GM18508 (cell line): ENCODE data around the gene PRR5.
"Not testable (repeated sequence)": the region's sequence is repeated elsewhere in the genome, so short reads cannot be mapped to it uniquely, and the experiment has no call there.

Experiments
- ATAC-seq: cut with Tn5 transposase; IDR thresholded peaks from one replicate; pipeline ENCODE4 v1.9.1; 2021; ENCODE audit warnings: moderate number of reproducible peaks; ENCODE audit not compliant: insufficient read depth, unreplicated experiment

The PRR5 gene

DNA sequence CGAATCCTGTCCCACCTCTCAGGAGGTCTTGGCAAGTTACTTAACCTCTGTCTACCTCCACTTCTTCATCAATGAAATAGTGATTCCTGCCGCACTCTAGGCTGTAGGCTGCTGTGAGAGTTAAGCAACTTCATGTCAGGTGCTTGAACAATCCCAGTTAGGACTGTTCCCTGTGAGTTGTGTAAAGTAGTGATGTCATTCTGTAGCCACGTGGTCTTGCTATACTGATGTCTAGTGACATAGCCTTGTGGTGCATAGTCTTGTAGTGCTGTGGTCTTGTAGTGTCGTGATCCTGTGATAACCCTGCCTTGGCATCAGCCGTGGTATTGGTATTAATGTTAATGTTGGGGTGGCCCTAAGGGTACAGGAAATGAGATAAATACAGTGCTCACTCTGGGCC, 30.3 kb upstream of the PRR5 start:
- ATAC-seq, result no peak

DNA sequence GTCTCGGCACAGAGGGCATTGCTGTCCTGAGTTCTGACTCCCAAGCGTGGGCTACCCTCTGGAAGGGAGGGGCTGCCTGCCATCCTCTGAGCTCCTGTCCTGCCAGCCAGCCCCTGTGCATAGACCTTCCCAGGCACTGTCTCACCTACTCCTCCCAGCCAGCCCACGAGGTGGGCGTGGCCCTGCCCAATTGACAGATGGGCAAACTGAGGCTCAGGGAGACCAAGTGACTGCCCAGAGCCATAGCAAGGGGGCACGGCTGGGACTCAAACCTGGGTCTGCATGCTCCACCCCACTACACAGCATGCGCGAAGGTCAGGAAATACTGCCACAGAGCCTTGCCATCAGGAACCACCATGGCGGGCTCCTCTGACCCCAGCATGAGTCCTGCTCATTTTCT, 29.4 kb upstream of the PRR5 start:
- no peak for ATAC-seq

DNA sequence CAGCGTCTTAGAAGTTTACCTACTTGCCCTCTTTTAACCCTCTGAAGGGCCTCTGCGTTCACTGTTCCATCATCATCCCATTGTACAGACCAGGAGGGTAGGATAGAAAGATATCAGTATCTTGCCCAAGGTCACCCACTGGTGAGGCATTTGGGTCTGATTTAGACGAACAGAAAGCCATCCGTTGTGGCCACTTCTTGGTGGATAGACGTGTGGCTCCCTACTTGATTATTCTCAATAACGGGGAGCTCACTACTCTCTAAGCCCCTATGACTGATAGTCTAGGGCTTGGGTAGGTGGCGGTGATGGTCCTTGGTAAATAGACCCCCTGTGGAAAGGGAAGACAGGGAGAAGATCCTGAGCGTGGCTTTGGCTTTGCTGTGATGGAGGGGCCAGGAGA, 28.6 kb upstream of the PRR5 start:
- no peak for ATAC-seq

DNA sequence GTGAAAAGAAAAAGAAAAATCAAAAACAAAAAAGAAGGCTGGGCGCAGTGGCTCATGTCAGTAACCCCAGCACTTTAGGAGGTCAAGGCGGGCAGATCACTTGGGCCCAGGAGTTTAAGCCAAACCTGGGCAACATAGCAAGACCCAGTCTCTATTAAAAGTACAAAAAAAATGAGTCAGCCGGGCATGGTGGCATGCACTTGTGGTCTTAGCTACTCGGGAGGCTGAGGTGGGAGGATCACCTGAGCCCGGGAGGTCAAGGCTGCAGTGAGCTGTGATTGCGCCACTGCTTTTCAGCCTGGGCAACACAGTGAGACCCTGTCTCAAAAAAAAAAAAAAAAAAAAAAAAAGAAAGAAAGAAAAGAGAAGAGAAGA, 26.0 kb upstream of the PRR5 start:
- ATAC-seq, result not testable (repeated sequence)

DNA sequence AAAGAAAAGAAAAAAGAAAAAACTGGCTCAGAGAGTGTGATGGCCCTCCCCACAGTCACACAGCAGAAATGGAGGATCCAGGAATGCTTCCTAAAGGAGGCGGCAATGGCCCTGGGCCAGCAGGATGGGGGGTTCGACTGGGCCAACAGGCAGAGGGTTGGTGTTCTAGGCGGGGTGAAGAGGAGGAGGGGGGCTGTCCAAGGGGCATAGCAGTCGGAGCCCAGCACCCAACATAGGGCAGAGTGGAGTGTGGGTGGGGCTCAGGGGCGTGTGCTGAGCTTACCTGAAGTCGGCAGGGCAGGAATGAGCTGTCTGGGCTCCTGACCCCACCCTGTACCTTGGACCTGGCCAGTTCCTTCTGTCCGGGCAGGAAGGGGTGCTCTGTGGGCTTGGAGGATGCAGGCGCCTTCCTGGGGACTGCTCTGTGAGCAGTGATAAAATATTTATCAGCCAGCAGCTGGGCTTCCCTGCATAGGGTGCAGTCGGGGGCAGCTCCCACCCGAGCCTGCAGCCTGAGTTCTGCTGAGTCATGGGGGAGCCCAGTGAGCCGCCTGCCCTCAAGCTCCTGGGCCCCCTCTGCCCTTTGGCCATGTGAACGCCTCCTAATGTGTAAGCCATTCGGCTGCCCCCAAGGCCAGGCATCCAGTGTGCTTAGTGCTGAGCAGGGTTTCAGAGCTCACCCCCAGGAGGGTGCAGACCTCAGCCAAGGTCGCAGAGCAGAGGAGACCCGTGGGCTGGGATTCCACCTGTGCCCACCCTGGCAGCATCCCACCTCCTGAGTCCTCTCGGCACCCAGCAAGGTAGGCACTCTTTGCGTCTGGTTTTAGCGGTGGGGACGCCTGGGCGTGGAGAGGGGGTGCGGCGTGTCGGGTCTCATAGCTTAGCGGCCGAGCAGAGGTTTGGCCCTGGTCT, 25.3 kb upstream of the PRR5 start:
- no peak for ATAC-seq

DNA sequence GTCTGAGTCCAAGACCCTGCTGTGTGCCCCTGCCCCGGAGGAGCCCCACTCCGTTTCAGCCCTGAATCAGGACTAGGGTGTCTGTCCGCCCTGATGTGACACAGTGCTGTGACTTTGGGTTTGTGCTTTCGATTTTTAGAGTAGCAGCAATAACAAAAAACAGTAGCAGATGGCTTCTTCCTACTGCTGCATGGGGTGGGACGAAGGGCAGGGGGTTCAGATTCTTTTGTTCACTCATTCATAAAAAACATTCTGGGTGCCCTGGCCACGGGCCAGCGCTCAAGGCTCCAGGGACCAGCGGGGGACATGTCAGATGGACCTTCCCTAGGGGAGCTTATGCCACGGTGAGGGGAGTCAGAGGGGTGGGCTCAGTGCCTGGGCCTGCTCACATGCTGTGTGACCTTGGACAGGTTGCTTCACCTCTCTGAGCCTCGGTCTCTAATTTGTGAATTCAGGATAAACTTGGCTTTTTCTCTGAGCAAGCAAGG, 24.6 kb upstream of the PRR5 start:
- no peak for ATAC-seq

DNA sequence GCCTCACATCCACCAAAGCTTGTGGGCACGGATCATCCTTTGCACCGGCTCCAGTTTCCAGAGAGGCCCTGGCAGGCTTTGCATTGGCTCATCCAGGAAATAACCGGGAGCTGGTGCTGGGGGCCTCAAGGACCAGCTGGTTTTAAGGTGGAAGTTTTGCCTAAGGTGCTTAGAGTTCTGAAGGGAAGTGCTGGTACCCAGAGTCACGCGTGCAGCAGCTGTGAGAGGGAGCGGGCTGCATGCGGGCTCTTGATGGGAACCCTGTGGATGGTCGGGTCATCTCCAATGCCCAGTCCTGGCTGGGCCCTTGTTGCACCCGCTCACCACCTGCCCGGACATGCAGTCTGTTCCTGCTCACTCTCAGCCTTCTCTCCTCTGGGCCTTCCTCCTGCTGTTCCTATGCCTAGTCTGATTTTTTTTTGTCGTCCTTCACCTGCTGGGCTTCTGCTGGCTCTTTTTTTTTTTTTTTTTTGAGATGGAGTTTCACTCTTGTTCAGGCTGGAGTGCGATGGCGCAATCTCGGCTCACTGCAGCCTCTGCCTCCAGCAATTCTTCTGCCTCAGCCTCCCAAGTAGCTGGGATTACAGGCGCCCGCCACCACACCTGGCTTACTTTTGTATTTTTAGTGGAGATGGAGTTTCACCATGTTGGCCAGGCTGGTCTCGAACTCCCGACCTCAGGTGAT, 24.0 kb upstream of the PRR5 start:
- no peak for ATAC-seq

DNA sequence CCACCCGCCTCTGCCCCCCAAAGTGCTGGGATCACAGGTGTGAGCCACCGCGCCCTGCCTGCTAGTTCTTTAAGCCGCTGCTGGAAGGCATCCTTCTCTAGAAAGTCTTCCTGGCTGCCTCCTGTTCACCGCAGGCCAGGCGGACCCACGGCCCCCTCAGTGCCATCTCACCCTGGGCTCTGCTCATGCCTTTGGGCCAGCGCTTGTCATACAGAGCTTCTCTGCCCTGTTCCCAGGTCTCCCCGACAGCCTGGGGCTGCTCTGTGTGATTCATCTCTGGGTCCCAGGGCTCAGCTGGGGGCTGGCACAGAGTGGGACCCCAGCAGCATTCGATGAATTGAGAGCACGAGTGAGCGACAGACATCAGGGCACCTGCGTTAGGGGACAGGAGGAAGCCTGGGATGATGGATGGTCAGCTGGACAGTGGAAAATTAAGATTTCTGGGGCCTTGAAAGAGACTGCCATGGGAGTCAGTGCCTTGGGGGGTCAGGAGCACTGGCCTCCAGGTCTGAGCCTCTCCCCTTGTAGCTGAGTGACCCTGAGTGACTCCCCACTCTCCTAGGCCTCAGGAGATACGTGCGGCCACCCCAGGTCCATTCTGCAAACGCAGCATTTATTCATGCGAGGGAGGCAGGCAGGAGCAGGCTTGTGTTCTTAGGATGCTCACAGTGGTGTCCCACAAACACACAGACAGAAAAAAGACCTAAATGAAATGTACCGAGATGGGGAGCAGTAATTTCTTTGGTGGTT, 23.3 kb upstream of the PRR5 start:
- no peak for ATAC-seq

DNA sequence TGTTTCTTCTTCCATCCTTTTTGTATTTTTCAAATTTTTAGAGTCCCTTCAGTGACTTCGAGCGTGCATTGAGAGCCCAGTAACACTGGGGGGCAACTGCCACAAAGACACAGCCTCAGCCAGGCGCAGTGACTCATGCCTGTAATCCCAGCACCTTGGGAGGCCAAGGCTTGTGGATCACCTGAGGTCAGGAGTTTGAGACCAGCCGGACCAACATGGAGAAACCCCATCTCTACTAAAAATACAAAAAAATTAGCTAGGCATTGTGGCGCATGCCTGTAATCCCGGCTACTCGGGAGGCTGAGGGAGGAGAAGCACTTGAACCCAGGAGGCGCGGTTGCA, 22.7 kb upstream of the PRR5 start:
- ATAC-seq, result not testable (repeated sequence)

DNA sequence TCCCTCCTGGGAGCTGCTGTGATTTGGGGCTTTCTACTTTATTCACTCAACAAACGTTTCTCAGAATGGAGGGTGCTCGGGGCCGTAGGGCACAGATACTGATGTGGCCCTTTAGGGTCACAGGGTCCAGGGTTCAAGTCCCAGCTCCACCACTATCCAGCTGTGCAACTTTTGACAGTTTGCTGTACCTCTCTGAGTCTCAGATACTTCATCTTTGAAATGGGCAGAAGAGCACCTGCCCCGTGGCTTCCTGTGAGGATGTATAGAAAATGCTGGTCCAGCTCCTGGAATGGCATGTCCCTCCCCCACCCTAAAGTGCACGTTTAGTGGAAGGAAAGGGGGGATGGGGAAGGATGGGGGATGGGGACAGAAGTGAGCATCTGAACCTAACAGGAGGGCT, 21.9 kb upstream of the PRR5 start:
- ATAC-seq, result no peak

DNA sequence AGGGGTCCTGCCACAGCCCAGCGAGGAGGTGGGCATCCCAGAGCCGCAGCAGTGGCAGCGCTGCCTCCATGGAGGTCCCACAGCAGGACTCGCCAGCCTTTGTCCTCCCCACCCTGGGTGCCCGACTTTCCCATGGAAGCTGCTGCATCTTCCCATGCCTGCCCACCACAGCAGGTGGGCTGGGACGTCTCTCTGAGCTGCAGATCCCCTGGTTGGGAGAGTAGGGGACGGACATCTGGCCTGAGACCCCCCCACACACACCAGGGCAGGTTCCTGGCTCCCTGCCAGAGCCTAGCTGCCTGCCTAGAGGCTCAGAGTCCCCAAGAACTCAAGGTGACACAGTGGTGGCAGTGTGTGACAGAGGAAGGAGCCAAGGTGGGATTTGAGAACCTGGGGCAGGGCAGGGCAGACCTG, 21.5 kb upstream of the PRR5 start:
- no peak for ATAC-seq

DNA sequence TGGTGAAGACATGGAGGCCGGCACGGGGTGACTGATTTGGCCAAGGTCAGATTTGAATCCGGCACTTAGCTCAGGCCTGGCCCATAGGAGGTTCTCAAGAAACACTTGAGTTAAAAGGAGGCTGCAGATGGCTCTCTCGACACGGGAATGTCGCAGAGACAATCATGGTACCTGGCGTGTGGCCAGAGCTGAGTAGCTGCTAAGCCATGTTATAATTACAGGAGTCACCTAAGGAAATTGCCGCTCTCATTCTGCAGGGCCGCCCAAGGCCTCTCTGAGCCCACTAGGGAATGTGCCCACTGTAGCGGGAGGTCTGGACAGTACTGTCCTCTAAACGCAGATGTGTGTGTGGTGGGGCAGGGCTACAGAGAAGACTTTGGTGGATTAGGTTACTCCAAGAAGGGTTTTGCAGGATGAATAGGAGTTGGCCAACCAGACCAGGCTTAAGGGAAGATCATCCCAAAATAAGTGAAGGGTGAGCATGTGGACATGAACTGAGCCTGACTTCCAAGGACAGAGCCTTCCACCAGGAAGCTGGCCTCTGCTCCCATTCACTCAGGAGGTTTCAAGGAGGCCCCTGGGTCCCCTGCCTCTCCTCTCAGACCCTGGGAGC, 19.3 kb upstream of the PRR5 start:
- no peak for ATAC-seq

DNA sequence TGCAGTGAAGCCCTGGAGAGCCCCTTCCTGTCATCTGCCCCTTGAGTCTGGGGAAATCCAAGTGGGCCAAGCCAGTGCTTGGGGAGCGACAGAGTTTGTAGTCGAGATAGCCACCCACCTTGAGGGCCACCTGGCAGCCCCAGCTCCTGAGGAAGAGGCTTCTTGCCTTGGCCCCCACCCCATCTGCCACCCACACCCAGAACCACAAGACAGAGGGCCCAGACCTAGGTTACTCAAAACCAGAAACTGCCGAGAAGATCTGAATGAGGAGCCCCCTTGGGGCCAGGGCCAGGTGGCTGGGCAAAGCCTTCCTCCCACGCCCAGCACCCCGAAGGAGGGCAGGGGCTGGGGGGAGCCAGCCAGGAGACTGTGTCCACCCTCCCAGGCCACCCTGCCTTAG, 18.8 kb upstream of the PRR5 start:
- ATAC-seq, result no peak

DNA sequence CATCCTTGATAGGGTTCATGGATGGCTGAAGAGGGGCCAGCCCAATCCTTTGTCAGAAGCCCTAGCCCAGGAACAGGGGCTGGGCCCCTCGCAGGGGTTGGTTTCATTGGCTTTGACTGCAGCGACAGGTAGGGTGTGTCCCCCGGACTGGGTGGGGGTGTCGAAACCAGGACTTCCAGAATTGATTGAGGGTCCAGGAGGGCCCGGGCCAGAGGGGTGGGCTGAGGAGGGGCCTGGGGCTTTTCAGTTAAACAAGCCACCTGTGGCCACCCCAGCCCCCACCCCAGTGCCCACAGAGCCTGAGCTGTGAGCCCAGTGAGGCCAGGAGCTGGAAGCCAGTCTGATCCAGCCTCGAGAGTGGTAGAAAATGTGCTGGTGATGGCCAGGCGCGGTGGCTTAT, 18.1 kb upstream of the PRR5 start:
- ATAC-seq, result no peak

DNA sequence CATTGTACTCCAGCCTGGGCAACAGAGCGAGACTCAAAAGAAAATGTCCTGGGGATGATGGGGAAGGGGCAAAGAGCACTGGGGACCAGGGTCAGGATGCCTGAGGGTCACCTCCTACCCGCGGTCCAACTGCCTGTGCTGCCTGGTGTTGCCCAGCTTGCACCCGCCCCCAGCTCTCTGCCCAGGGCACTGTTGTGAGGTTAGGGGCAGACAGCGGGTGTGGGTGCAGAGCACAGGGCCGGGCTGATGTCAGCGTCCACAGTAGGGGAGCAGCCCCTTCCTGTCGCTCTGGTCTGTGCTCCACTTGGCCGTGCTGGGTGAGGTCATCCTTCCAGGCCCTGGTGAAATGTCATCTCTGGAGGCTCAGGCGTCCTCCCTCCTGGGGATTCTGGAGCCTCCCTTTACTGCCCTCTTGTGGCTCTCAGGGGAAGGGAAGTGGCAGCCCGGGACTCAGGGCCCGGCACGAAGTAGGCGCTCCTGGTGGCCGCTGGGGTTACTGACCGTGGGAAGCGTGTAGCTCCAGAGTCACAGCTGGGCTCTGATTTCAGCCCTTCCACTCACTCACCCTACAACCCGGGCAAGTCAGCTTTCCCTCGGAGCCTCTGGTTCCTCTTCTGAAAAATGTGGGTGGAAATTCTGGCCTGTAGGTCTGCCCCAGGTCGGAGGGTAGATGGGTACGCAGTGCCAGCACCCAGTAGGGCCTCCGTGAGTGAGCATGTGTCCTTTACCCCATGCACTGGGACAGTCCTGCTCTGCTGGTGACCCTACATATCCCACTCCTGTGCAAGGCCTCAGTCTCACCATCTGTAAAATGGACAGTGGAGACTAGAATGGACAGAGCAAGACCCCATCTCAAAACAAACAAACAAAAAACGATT, 17.3 kb upstream of the PRR5 start:
- no peak for ATAC-seq

DNA sequence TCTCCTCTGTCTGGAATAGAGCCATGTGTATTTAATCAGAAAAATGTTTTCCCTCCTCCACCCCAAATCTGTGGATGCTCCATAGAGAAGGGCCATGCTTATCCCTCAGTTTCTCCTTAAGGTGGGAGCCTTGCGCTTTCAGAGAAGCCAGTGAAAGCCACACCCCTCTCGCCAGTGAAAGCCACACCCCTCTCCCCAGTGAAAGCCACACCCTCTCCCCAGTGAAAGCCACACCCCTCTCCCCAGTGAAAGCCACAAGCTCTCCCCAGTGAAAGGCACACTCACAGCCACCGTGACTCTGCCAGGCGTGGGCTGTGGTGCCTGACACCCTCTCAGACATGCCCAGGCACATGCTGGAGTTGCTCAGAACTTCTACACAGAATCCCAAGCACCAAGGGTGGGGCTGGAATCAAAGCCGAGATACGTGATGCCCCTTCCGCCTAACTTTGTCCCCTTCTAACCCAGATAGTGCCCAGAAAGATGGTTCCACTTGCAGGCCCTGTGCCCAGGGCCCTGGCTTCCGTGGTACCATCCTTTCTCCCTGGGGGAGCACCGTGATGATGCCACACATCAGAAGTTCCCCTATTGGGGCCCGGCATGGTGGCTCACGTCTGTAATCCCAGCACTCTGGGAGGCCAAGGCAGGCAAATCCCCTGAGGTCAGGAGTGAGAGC, 16.5 kb upstream of the PRR5 start:
- ATAC-seq, result no peak

DNA sequence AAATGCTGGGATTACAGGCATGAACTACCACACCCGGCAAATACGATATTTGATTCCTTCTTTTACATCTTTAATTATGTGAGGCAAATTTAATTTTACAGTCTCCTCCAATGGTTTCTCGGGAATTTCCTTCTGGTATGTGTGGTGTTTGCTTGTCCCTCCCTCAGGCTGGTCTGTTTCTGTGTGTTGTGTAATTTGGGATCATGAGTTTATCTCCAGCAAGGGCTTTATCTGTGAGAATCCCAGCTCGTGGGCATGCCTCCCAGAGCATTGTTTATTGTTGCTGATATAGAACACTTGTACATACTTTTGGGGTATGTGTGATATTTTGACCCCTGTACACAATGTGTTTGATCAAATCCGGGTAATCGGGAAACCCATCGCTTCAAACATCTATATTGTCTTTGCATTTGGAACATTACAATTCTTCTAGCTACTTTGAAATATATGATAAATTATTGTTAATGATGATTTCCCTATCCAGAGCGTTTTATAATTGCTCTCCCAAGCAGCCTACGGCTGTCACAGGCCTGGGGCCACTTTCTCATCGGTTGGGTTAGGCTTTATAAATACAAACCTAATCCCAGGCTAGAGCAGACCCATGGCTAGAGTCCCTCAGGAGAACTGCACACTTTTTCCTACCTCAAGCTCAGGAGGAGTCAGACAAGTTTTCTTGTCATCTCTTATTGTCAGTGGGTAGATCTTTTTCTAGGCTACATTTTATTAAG, 15.0 kb upstream of the PRR5 start:
- ATAC-seq, result no peak

DNA sequence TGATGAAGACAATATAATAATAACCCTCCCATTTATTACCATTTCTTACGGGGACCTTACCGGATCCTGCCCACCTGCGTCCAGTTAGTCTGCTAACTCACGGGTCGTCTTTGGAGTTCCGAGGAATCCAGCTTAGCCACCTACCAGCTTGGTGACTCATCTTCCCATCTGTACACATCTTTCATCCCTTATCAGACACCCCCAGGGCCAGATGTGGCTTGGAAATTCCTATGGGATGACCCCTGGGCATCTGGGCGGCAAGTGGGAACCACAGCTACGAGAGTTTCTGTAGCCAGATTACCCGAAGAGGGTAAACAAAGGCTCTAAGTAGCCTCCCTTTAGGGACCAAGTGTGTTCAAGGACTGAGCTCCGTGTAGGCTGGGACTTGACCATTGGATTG, 12.8 kb upstream of the PRR5 start:
- ATAC-seq, result no peak
